Measurements from ENCODE around the gene TGFA.

TGFA gene

GRCh38 chr2:70566464-70566863 lies 12.8 kb upstream of the TGFA start:
- in situ Hi-C loops (cut with MboI; ENCODE audit: low sequenced_read_pairs, unreplicated experiment) = no loop called here
- DNase-seq (ENCODE audit: low spot score) = no peak
- no peak for TF ChIP-seq CTCF (IDR thresholded peaks at IDR 0.05; ENCODE audit: borderline replicate concordance, control extremely low read depth, extremely low read depth, insufficient read depth, missing control alignments)

- in situ Hi-C loops (cut with MboI; ENCODE audit: low sequenced_read_pairs, unreplicated experiment) = no loop called here
- TF ChIP-seq CTCF (IDR thresholded peaks at IDR 0.05; ENCODE audit: borderline replicate concordance, control extremely low read depth, extremely low read depth, insufficient read depth, missing control alignments) = no peak
- no peak for DNase-seq (ENCODE audit: low spot score)
Measured at GRCh38 chr2:70565039-70565731, 11.6 kb upstream of the TGFA start.

GRCh38 chr2:70561893-70562292 lies 8.3 kb upstream of the TGFA start:
- in situ Hi-C loops (cut with MboI; ENCODE audit: low sequenced_read_pairs, unreplicated experiment) = no loop called here
- TF ChIP-seq CTCF (IDR thresholded peaks at IDR 0.05; ENCODE audit: borderline replicate concordance, control extremely low read depth, extremely low read depth, insufficient read depth, missing control alignments) = no peak

DNA sequence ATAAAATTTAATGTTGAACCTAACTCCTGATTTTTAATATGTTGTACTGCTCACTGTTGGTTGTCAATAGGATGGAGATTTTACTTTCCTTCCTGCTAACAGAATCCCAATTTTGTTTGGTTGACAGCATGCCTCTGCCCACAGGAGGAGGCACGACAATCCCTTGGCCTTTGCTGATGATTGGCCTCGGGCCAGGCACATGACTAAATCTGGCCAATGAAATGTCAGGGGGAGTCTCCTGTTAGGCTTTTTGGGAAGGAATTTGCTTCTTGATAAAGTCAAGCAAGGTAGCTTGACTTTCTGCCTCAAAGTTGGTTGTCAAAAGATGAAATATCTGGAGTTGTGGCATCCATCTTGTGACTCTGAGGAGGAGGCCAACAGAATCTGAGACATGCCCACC lies 6.8 kb upstream of the TGFA start:
- in situ Hi-C loops (cut with MboI; ENCODE audit: low sequenced_read_pairs, unreplicated experiment) = no loop called here
- no peak for DNase-seq (ENCODE audit: low spot score)
- no peak for TF ChIP-seq CTCF (IDR thresholded peaks at IDR 0.05; ENCODE audit: borderline replicate concordance, control extremely low read depth, extremely low read depth, insufficient read depth, missing control alignments)

More at GRCh38 chr2:70561893-70562292, 8.3 kb upstream of the TGFA start:
- DNase-seq (ENCODE audit: low spot score) = no peak

GRCh38 chr2:70560040-70560439 lies 6.4 kb upstream of the TGFA start:
- no peak for TF ChIP-seq CTCF (IDR thresholded peaks at IDR 0.05; ENCODE audit: borderline replicate concordance, control extremely low read depth, extremely low read depth, insufficient read depth, missing control alignments)
- DNase-seq (ENCODE audit: low spot score) = no peak
- in situ Hi-C loops (cut with MboI; ENCODE audit: low sequenced_read_pairs, unreplicated experiment) = no loop called here

DNA sequence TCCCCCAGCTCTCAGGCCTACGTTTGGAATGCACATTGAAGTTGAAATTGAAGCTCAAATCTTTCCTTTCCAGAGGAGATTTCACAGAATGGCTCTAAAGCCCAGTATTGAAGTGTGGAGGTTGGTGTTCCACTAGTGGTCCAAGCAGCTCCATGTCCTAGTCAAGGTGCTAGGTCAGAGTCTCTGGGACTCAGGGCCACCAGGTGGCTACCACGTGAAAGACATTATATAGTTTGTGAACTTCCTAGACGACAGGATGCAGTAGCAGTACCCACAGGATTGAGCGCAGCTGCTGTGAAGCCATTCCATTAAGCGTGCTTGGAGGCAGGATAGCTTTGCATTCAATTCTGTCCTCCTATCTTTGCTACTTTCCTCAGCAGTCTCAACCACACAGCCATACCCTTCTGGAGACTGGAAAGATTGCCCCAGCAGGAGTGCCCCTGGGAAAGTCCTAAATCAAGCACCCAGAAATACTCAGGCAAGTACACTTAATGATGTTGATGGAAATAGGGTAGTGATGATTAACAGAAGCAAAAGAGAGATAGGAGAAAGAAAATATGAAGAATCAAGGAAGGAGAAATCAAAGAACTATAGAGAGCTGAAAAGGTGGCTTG lies 4.7 kb upstream of the TGFA start:
- no peak for TF ChIP-seq CTCF (IDR thresholded peaks at IDR 0.05; ENCODE audit: borderline replicate concordance, control extremely low read depth, extremely low read depth, insufficient read depth, missing control alignments)
- no peak for DNase-seq (ENCODE audit: low spot score)
- in situ Hi-C loops (cut with MboI; ENCODE audit: low sequenced_read_pairs, unreplicated experiment) = no loop called here
